ENCODE measurements around the gene BMPR1B. TPM values are rescaled to one million over a fixed set of nuclear protein-coding genes. Genes with fewer than 3 reads are reported as not detected.

Gene BMPR1B
- total and polyA plus RNA-seq, 2 of the 8 experiments (the other 6 are each of a cell fraction or from before 2014, with no cell fraction given): 0.14 to 1.1 TPM

- POLR2A ChIA-PET (ENCODE audit: partially characterized antibody): no interaction called here
- CTCF ChIA-PET (ENCODE audit: partially characterized antibody): interaction anchor here (0.6 to 1.4 kb wide), 2 partner anchors 9 to 213 kb away, joined by 3 read pairs; no protein-coding TSS in a partner anchor
Measured at GRCh38 chr4:94843216-94843615, 85.5 kb downstream of the BMPR1B start.

More at GRCh38 chr4:94843216-94843615, 85.5 kb downstream of the BMPR1B start:
- no peak overlapping the region for H2BK120ac ChIP-seq (replicated peaks; ENCODE audit: low read depth, low read length)
- H3K4me1 ChIP-seq (replicated peaks in 1 of 4; ENCODE audit: control insufficient read depth in 3 of 4, insufficient read depth in 4 of 4, low read length in 3 of 4): no peaks in the 10 kb centered on the region
- no peak for FAIRE-seq
- no peaks in the 10 kb centered on the region for H3K79me2 ChIP-seq (ENCODE audit: control insufficient read depth in 1 of 2, insufficient read depth in 2 of 2, low read length in 2 of 2)
- TF ChIP-seq EZH2 (IDR thresholded peaks at IDR 0.05; ENCODE audit: low read depth, low read length, severe bottlenecking) (no peak), MAFK (IDR thresholded peaks at IDR 0.05; ENCODE audit: low read depth, low read length) (no peak), KDM1A (IDR thresholded peaks at IDR 0.05; ENCODE audit: borderline replicate concordance, low read length) (no peak), ATF2 (IDR thresholded peaks at IDR 0.05; ENCODE audit: low read length) (no peak), ASH2L (IDR thresholded peaks at IDR 0.05; ENCODE audit: low read length) (no peak), RXRA (IDR thresholded peaks at IDR 0.05; ENCODE audit: insufficient read depth, low read depth, low read length) (no peak), EP300 (IDR thresholded peaks at IDR 0.05; ENCODE audit: borderline replicate concordance in 1 of 2, low read depth in 2 of 2, low read length in 2 of 2) (no peak), ATF3 (IDR thresholded peaks at IDR 0.05; ENCODE audit: insufficient read depth, low read depth, low read length) (no peak), SAP30 (IDR thresholded peaks at IDR 0.05; ENCODE audit: insufficient read depth, insufficient replicate concordance, low read length) (no peak), ZNF274 (IDR thresholded peaks at IDR 0.05; ENCODE audit: borderline replicate concordance, extremely low read depth, low read length) (no peak), RBBP5 (IDR thresholded peaks at IDR 0.05; ENCODE audit: borderline replicate concordance, low read depth, low read length) (no peak)
- H3K27me3 ChIP-seq (replicated peaks in 1 of 4; ENCODE audit: control insufficient read depth in 3 of 4, extremely low read depth in 1 of 4, insufficient read depth in 3 of 4, low read length in 3 of 4): no peaks in the 10 kb centered on the region
- H3K23me2 ChIP-seq (ENCODE audit: low read depth, low read length): no peaks in the 10 kb centered on the region; the same call in 1 of the 2 replicates
- H3K23ac ChIP-seq (ENCODE audit: insufficient read length): no peak overlapping the region
- no peak overlapping the region for H2BK5ac ChIP-seq (ENCODE audit: low read depth, low read length)
- no peak overlapping the region for H3K18ac ChIP-seq (ENCODE audit: extremely low read depth, low read length)
- H3K4me3 ChIP-seq (ENCODE audit: extremely low read depth in 1 of 4, insufficient read depth in 2 of 4, low read depth in 3 of 4, low read length in 4 of 4): no peak overlapping the region
- H3K79me1 ChIP-seq (ENCODE audit: low read depth, low read length): no peaks in the 10 kb centered on the region
- no peak overlapping the region for H4K91ac ChIP-seq (replicated peaks; ENCODE audit: insufficient read length, low read length)
- no peak overlapping the region for H3K9ac ChIP-seq (replicated peaks in 1 of 4; ENCODE audit: extremely low read depth in 1 of 4, low read depth in 3 of 4, low read length in 3 of 4)
- H2BK15ac ChIP-seq (ENCODE audit: low read length): no peak overlapping the region
- no peak overlapping the region for H2AFZ ChIP-seq (ENCODE audit: low read length)
- H3K9me3 ChIP-seq (ENCODE audit: insufficient read depth in 2 of 2, low read depth in 1 of 2, low read length in 1 of 2): no peaks in the 10 kb centered on the region
- H3K36me3 ChIP-seq (ENCODE audit: control insufficient read depth in 2 of 4, insufficient read depth in 4 of 4, low read length in 3 of 4): no peaks in the 10 kb centered on the region
- no peak overlapping the region for H3K4ac ChIP-seq (replicated peaks; ENCODE audit: insufficient read length, low read depth, low read length)
- H3K27ac ChIP-seq (ENCODE audit: low read depth, low read length): no peak overlapping the region
- H4K5ac ChIP-seq (ENCODE audit: insufficient read length, low read depth, low read length): no peak overlapping the region
- H2AK5ac ChIP-seq (ENCODE audit: low read depth, low read length): no peak overlapping the region
- no peak overlapping the region for H3K4me2 ChIP-seq (ENCODE audit: insufficient read depth in 1 of 2, low read depth in 2 of 2, low read length in 2 of 2)
- H3K14ac ChIP-seq (ENCODE audit: insufficient read length): no peak overlapping the region
- DNase-seq (ENCODE audit: low read depth in 1 of 2, low spot score in 2 of 2): no peak
- no peak overlapping the region for H2BK12ac ChIP-seq (ENCODE audit: low read depth, low read length)
- H4K8ac ChIP-seq (ENCODE audit: extremely low read depth, insufficient read depth, low read length): no peak overlapping the region
- H2BK20ac ChIP-seq (ENCODE audit: low read length): no peak overlapping the region
- no peak overlapping the region for H3K56ac ChIP-seq (replicated peaks; ENCODE audit: insufficient read length, low read depth, low read length)
- H4K20me1 ChIP-seq (replicated peaks in 1 of 2; ENCODE audit: control insufficient read depth in 1 of 2, insufficient read depth in 2 of 2, low read length in 2 of 2): no peaks in the 10 kb centered on the region

All from H1 (cell line).